HL-60 (cell line): ENCODE data around the gene ZFP36L1.

Source experiments
- DNase-seq, 2 experiments: peaks; one replicate each; pipeline ENCODE4 v3.0.0-alpha.2; 2010 to 2020; ENCODE audit warnings: low read depth in 1 of 2, low spot score in 1 of 2
- H3K27ac ChIP-seq: fragments of 250-450 bp; sonication (Bioruptor Pico); replicated peaks from 2 replicates; pipeline ENCODE4 v1.5.1; 2020; ENCODE audit warnings: mild to moderate bottlenecking, moderate library complexity
- H3K27me3 ChIP-seq: fragments of 250-450 bp; sonication (Bioruptor Pico); 2 replicates; pipeline ENCODE4 v1.5.1; 2021; ENCODE audit warnings: mild to moderate bottlenecking, moderate library complexity; ENCODE audit not compliant: insufficient read depth, poor library complexity, severe bottlenecking
- H3K4me3 ChIP-seq: replicated peaks from 2 replicates; pipeline ENCODE4 v1.5.1; 2011; ENCODE audit warnings: mild to moderate bottlenecking, control low read depth, low read length; ENCODE audit not compliant: insufficient read depth
- CTCF ChIP-seq: IDR thresholded peaks from one replicate; pipeline ENCODE4 v1.5.1; 2011; ENCODE audit warnings: low read length, control low read depth, inconsistent platforms; ENCODE audit not compliant: insufficient read depth
- GABPA ChIP-seq: IDR thresholded peaks from 2 replicates; pipeline ENCODE4 v1.6.1; 2012; ENCODE audit warnings: low read depth
- POLR2AphosphoS5 ChIP-seq: IDR thresholded peaks from 2 replicates; pipeline ENCODE4 v1.6.1; 2012; ENCODE audit warnings: low read depth
- REST ChIP-seq: IDR thresholded peaks from 2 replicates; pipeline ENCODE4 v1.6.1; 2012; ENCODE audit warnings: low read depth; ENCODE audit not compliant: insufficient replicate concordance
- SPI1 ChIP-seq: IDR thresholded peaks from 2 replicates; pipeline ENCODE4 v1.6.1; 2012; ENCODE audit warnings: low read depth, mild to moderate bottlenecking, borderline replicate concordance

The ZFP36L1 gene

GRCh38 chr14:68813318-68813838 is 20.5 kb upstream of the ZFP36L1 start:
- DNase-seq, result no peak
- no peak overlapping the region for H3K27ac ChIP-seq
- no peaks in the 10 kb centered on the region for H3K27me3 ChIP-seq
- H3K4me3 ChIP-seq, result no peak overlapping the region
- TF ChIP-seq REST (no peak), SPI1 (no peak), GABPA (no peak), CTCF (no peak), POLR2AphosphoS5 (no peak)

GRCh38 chr14:68811171-68811570 is 18.3 kb upstream of the ZFP36L1 start:
- TF ChIP-seq POLR2AphosphoS5 (no peak), GABPA (no peak), SPI1 (no peak), CTCF (no peak), REST (no peak)
- Histone ChIP-seq H3K4me3 (no peak overlapping the region), H3K27ac (no peak overlapping the region), H3K27me3 (no peaks in the 10 kb centered on the region)
- no peak for DNase-seq

- no peak for TF ChIP-seq GABPA
- no peak for TF ChIP-seq SPI1
- no peak for TF ChIP-seq REST
- TF ChIP-seq CTCF, result no peak
- no peak for TF ChIP-seq POLR2AphosphoS5
- no peaks in the 10 kb centered on the region for H3K27me3 ChIP-seq
- no peak overlapping the region for H3K27ac ChIP-seq
- no peak for DNase-seq
- H3K4me3 ChIP-seq, result no peak overlapping the region
Observed at GRCh38 chr14:68810173-68811153, 17.6 kb upstream of the ZFP36L1 start.
